GM23248 (cell line): ENCODE data around the gene NTNG1. TPM values are rescaled to one million over a fixed set of nuclear protein-coding genes. Genes with fewer than 3 reads are reported as not detected.

ENCODE experiments used
- DNase-seq: peaks from one replicate; pipeline ENCODE4 v3.0.0-alpha.2; 2015
- H2AFZ ChIP-seq: fragments of 200-600 bp; sonication (generic); 2 replicates; pipeline ENCODE4 v1.6.1; 2016; ENCODE audit warnings: antibody characterized with exemption
- H3F3A ChIP-seq: fragments of 200-600 bp; sonication (generic); 2 replicates; pipeline ENCODE4 v1.6.1; 2016; ENCODE audit warnings: mild to moderate bottlenecking, antibody characterized with exemption, mixed run types; ENCODE audit not compliant: insufficient read depth
- H3K27ac ChIP-seq: fragments of 200-600 bp; sonication (generic); 2 replicates; pipeline ENCODE4 v1.5.1; 2016; ENCODE audit warnings: mild to moderate bottlenecking
- H3K27me3 ChIP-seq: fragments of 200-600 bp; sonication (generic); replicated peaks from 2 replicates; pipeline ENCODE4 v1.6.1; 2016; ENCODE audit warnings: mild to moderate bottlenecking; ENCODE audit not compliant: insufficient read depth
- H3K36me3 ChIP-seq: fragments of 200-600 bp; sonication (generic); 2 replicates; pipeline ENCODE4 v1.6.1; 2016; ENCODE audit warnings: low read depth, mild to moderate bottlenecking
- H3K4me1 ChIP-seq: fragments of 200-600 bp; sonication (generic); 2 replicates; pipeline ENCODE4 v1.6.1; 2016; ENCODE audit warnings: mild to moderate bottlenecking; ENCODE audit not compliant: insufficient read depth
- H3K4me2 ChIP-seq: fragments of 200-600 bp; sonication (generic); one replicate; pipeline ENCODE4 v1.6.1; 2016; ENCODE audit warnings: mild to moderate bottlenecking; ENCODE audit not compliant: unreplicated experiment
- H3K4me3 ChIP-seq: fragments of 200-600 bp; sonication (generic); 2 replicates; pipeline ENCODE4 v1.5.1; 2016; ENCODE audit warnings: mild to moderate bottlenecking
- H3K79me2 ChIP-seq: fragments of 200-600 bp; sonication (generic); 2 replicates; pipeline ENCODE4 v1.6.1; 2016; ENCODE audit warnings: mild to moderate bottlenecking; ENCODE audit not compliant: insufficient read depth
- H3K9ac ChIP-seq: fragments of 200-600 bp; sonication (generic); 2 replicates; pipeline ENCODE4 v1.6.1; 2016; ENCODE audit warnings: mild to moderate bottlenecking
- H3K9me2 ChIP-seq: fragments of 200-600 bp; sonication (generic); 2 replicates; pipeline ENCODE4 v1.6.1; 2016; ENCODE audit warnings: mixed run types, mild to moderate bottlenecking, moderate library complexity; ENCODE audit not compliant: insufficient read depth
- H3K9me3 ChIP-seq: fragments of 200-600 bp; sonication (generic); one replicate; pipeline ENCODE4 v1.6.1; 2017; ENCODE audit warnings: low read depth
- H4K20me1 ChIP-seq: fragments of 200-600 bp; sonication (generic); 2 replicates; pipeline ENCODE4 v1.6.0; 2016; ENCODE audit not compliant: insufficient read depth
- EZH2 ChIP-seq: fragments of 200-600 bp; sonication (generic); IDR thresholded peaks from 2 replicates; pipeline ENCODE4 v1.6.1; 2018; ENCODE audit warnings: antibody characterized with exemption, mild to moderate bottlenecking; ENCODE audit not compliant: insufficient read depth, poor library complexity, severe bottlenecking
- EZH2phosphoT487 ChIP-seq: fragments of 200-600 bp; sonication (generic); IDR thresholded peaks from 2 replicates; pipeline ENCODE4 v1.6.1; 2018; ENCODE audit warnings: antibody characterized with exemption, moderate library complexity, mild to moderate bottlenecking, low read depth; ENCODE audit not compliant: insufficient read depth
- WGBS, 2 experiments: methylation state at CpG; one replicate each; pipeline ENCODE4 v1.1.6; 2015 to 2017; ENCODE audit warnings: low lambda C conversion rate in 2 of 2, low coverage in 1 of 2; ENCODE audit errors: missing lambda C conversion rate in 2 of 2; 5-methylcytosine and 5-hydroxymethylcytosine counted together
- in situ Hi-C: fragments of 300-500 bp; cut with MboI; formaldehyde crosslinking; loops from 2 replicates; pipeline ENCODE4 v1.15.0; 2020
- polyA plus RNA-seq: library from polyadenylated mRNA; unstranded; fragments of >200 nt; fragmentation: Nextera tagmentation; extraction: Ambion mirVana; gene quantifications from 2 replicates; pipeline ENCODE4 v1.2.1, GENCODE V29; 2016
- total RNA-seq: library from RNA; depleted of rRNA; stranded (reverse); fragments of >200 nt; shearing (Covaris generic); gene quantifications from 2 replicates; pipeline ENCODE4 v1.2.3, GENCODE V29; 2014

The NTNG1 gene
- total and polyA plus RNA-seq, 2 experiments from 2014 or later, result 14.4 to 16.0 TPM

DNA sequence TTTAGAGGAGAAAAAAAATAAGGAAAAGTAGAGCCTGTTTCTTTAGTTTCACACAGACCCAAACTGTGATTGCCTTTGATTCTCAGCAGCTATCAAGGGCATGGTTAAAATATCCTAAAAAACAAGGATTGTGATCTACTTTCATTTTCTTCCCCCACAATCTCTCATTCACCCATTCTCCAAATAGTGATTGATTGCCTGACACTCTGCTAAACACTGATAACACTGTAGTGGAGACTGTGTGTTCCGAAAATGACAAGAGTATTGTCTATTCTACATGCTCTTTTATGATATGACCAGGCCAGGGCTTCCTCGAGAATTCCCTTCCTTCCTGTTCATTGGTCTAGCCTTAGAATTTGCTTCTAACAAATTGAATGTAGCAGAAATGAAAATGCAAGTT is 44.1 kb upstream of the NTNG1 start:
- H3K27ac ChIP-seq, result no peak overlapping the region
- TF ChIP-seq EZH2 (no peak), EZH2phosphoT487 (no peak)
- DNase-seq, result no peak
- WGBS, 2 experiments, result 38 to 44% methylated on average over 2 of the region's 2 CpGs
- no peaks in the 10 kb centered on the region for H3K79me2 ChIP-seq
- H3F3A ChIP-seq, result no peaks in the 10 kb centered on the region
- no peaks in the 10 kb centered on the region for H4K20me1 ChIP-seq
- H3K9ac ChIP-seq, result no peak overlapping the region
- no peaks in the 10 kb centered on the region for H3K27me3 ChIP-seq
- no peaks in the 10 kb centered on the region for H3K9me3 ChIP-seq
- H2AFZ ChIP-seq, result peak overlapping the region; percentile 55
- in situ Hi-C loops, result no loop called here
- no peaks in the 10 kb centered on the region for H3K4me1 ChIP-seq
- H3K4me2 ChIP-seq, result no peak overlapping the region
- no peaks in the 10 kb centered on the region for H3K9me2 ChIP-seq
- no peaks in the 10 kb centered on the region for H3K36me3 ChIP-seq
- no peak overlapping the region for H3K4me3 ChIP-seq

GRCh38 chr1:107098961-107099360 is 41.9 kb upstream of the NTNG1 start:
- no peak overlapping the region for H3K4me2 ChIP-seq
- TF ChIP-seq EZH2phosphoT487, result no peak
- no peak for TF ChIP-seq EZH2
- no peaks in the 10 kb centered on the region for H3K9me3 ChIP-seq
- WGBS, 2 experiments, result 58 to 76% methylated on average over 3 of the region's 3 CpGs
- H3K4me3 ChIP-seq, result no peak overlapping the region
- no peaks in the 10 kb centered on the region for H3K79me2 ChIP-seq
- H3F3A ChIP-seq, result no peaks in the 10 kb centered on the region
- H3K4me1 ChIP-seq, result no peaks in the 10 kb centered on the region
- no peaks in the 10 kb centered on the region for H3K27me3 ChIP-seq
- H3K27ac ChIP-seq, result no peak overlapping the region
- in situ Hi-C loops, result no loop called here
- H3K36me3 ChIP-seq, result no peaks in the 10 kb centered on the region
- no peaks in the 10 kb centered on the region for H3K9me2 ChIP-seq
- H2AFZ ChIP-seq, result no peak overlapping the region
- no peak for DNase-seq
- H4K20me1 ChIP-seq, result no peaks in the 10 kb centered on the region
- no peak overlapping the region for H3K9ac ChIP-seq

DNA sequence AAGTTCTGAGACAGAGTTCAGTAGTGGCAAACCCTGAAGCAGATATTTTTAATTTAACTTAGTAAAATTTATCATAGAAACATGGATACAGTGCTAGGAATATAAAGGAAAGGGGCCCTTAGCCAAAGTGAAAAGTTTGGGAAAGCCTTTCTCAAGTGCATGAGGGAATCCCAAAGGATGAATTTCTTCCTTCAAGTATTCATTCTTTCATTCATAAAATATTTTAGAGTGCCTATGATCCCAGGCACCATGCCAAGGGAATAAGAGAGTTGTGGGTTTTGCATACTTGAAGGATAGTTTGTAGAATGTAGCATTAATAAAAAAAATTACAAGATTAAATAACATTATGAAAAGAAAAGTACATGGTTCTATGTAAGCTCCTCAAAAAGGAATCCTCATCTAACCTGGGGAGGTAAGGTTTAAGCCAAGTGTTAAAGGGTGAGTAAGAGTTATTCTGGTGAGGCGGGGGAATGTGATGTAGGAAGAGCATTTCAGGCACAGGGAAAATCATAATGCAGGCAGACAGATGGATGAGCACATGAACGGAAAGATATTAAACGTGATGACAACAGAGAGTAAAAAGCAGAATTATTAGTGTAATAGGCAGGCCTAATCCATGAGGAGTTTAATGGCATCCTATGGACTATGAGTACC is 40.4 kb upstream of the NTNG1 start:
- TF ChIP-seq EZH2phosphoT487, result no peak
- no peak for TF ChIP-seq EZH2
- in situ Hi-C loops, result no loop called here
- Histone ChIP-seq H3K79me2 (no peaks in the 10 kb centered on the region), H3K9me2 (no peaks in the 10 kb centered on the region), H3K27me3 (no peaks in the 10 kb centered on the region), H3K9me3 (no peaks in the 10 kb centered on the region), H3K4me2 (no peak overlapping the region), H3F3A (no peaks in the 10 kb centered on the region), H3K36me3 (no peaks in the 10 kb centered on the region), H2AFZ (no peak overlapping the region), H3K4me3 (no peak overlapping the region), H4K20me1 (no peaks in the 10 kb centered on the region), H3K4me1 (no peaks in the 10 kb centered on the region), H3K9ac (no peak overlapping the region), H3K27ac (no peak overlapping the region)
- DNase-seq, result peak; percentile 8
- 40 to 47% methylated on average over 3 of the region's 3 CpGs for WGBS, 2 experiments

- 84 to 87% methylated on average over 3 of the region's 3 CpGs for WGBS, 2 experiments
- no peak overlapping the region for H3K27ac ChIP-seq
- H3K36me3 ChIP-seq, result no peaks in the 10 kb centered on the region
- no peak overlapping the region for H3K9ac ChIP-seq
- peaks cover 17% of the 10 kb centered on the region for H3K4me1 ChIP-seq
- no peaks in the 10 kb centered on the region for H3K9me2 ChIP-seq
- H4K20me1 ChIP-seq, result no peaks in the 10 kb centered on the region
- in situ Hi-C loops, result no loop called here
- no peaks in the 10 kb centered on the region for H3K27me3 ChIP-seq
- no peak overlapping the region for H3K4me3 ChIP-seq
- no peaks in the 10 kb centered on the region for H3F3A ChIP-seq
- no peak for DNase-seq
- H3K79me2 ChIP-seq, result no peaks in the 10 kb centered on the region
- TF ChIP-seq EZH2phosphoT487 (no peak), EZH2 (no peak)
- H3K4me2 ChIP-seq, result no peak overlapping the region
- H3K9me3 ChIP-seq, result no peaks in the 10 kb centered on the region
- H2AFZ ChIP-seq, result no peak overlapping the region
Observed at GRCh38 chr1:107105914-107106313, 34.9 kb upstream of the NTNG1 start.
